H1 (cell line): ENCODE data around the gene MUC22. TPM values are rescaled to one million over a fixed set of nuclear protein-coding genes. Genes with fewer than 3 reads are reported as not detected.

Experiments
- CBX5 ChIP-seq: fragments of 300-800, 300-1000 bp; sonication (generic); IDR thresholded peaks from 2 replicates; pipeline ENCODE4 v1.7.1; 2016; ENCODE audit warnings: antibody characterized with exemption, low read length, low read depth
- EP300 ChIP-seq, 2 experiments: IDR thresholded peaks; 1 replicate in 1 of 2; 2 replicates in 1 of 2; pipeline ENCODE4 v1.6.1; 2011 to 2012; ENCODE audit warnings: low read depth in 2 of 2, low read length in 2 of 2, mild to moderate bottlenecking in 2 of 2, borderline replicate concordance in 1 of 2, inconsistent platforms in 1 of 2, moderate library complexity in 1 of 2
- POU5F1 ChIP-seq: IDR thresholded peaks from 2 replicates; pipeline ENCODE4 v1.6.1; 2011; ENCODE audit warnings: low read depth, mild to moderate bottlenecking, low read length, moderate library complexity
- RAD21 ChIP-seq, 2 experiments: IDR thresholded peaks in 1 of 2; conservative IDR thresholded peaks in 1 of 2; 2 replicates each; pipeline ENCODE4 v1.6.1; 2011; ENCODE audit warnings: low read depth in 2 of 2, low read length in 2 of 2, improper control_type of control experiment in 1 of 2, inconsistent platforms in 1 of 2, mild to moderate bottlenecking in 1 of 2, moderate library complexity in 1 of 2
- RXRA ChIP-seq: IDR thresholded peaks from 2 replicates; pipeline ENCODE4 v1.6.1; 2011; ENCODE audit warnings: low read depth, mild to moderate bottlenecking, low read length, moderate library complexity; ENCODE audit not compliant: insufficient read depth
- SIN3A ChIP-seq, 2 experiments: IDR thresholded peaks in 1 of 2; conservative IDR thresholded peaks in 1 of 2; 2 replicates each; pipeline ENCODE4 v1.6.1; 2011 to 2012; ENCODE audit warnings: low read length in 2 of 2, improper control_type of control experiment in 1 of 2, low read depth in 1 of 2, mild to moderate bottlenecking in 1 of 2
- TEAD4 ChIP-seq: IDR thresholded peaks from 2 replicates; pipeline ENCODE4 v1.6.1; 2012; ENCODE audit warnings: low read depth, low read length, inconsistent platforms, mixed read lengths
- polyA plus RNA-seq, 7 experiments: library from polyadenylated mRNA; depleted of rRNA in 3 of 7; stranded (reverse) in 5 of 7; unstranded in 2 of 7; fragments of >200 nt in 5 of 7; fragments of 200-250 nt in 2 of 7; gene quantifications; 1 replicate in 5 of 7; 2 replicates in 1 of 7; 4 replicates in 1 of 7; pipeline versions ENCODE4 v1.2.1 to v1.2.3, GENCODE V29; 2011 to 2013; ENCODE audit warnings: missing spikeins in 2 of 7, mixed read lengths in 2 of 7
- total RNA-seq: library from RNA; stranded (reverse); fragmentation: NEBNext Ultra II Directional; extraction: Animal tissue kit (Norgen Biotek cat#: 25700); gene quantifications from 2 replicates; pipeline ENCODE4 v1.2.1, GENCODE V29; 2021
- TF ChIP-seq, protein P1 (sequence below): fragments of 300-600 bp; sonication (generic); IDR thresholded peaks from 2 replicates; pipeline ENCODE4 v1.7.1; 2012; ENCODE audit warnings: low read length, moderate library complexity, mild to moderate bottlenecking, inconsistent platforms; ENCODE audit not compliant: insufficient replicate concordance

Gene MUC22
- total and polyA plus RNA-seq, 2 of the 8 experiments (the other 6 are each of a cell fraction or from before 2014, with no cell fraction given), result 0.02 TPM; not detected in 1

DNA sequence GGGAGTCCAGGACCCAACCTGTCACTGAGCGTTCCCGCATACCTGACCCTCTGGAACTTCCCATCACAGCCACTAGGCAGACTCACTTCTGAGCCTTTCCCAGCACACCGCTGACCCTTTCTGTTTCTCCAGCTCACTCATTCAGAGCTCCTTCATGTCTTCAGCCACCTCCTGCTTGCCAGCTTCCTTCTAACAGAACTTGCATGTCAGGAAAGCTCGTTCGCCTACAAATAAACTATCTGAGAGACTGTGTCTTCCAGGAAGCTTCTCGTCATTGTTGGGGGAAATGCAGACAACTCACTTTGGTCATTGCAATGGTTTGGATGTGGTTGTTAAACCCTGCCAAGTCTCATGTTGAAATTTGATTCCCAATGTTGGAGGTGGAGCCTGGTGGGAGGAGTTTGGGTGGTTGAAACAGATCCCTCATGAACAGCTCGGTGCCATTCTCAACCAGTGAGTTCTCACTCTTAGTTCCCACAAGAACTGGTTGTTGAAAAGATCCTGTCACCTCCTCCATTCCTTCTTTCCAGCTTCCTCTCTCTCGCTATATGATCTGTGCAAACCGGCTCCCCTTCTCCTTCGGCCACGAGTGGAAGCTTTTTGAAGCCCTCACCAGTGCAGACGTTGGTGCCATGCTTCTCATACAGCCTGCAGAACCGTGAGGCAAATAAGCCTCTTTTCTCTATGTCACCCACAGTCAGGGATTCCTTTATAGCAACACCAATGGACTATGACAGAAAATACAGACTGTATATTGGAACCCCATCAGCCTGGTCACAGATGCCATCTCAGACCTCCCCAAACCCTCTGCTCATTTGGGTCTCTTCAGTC lies 28.1 kb upstream of the MUC22 start (continued):
- TF ChIP-seq, protein P1, sequence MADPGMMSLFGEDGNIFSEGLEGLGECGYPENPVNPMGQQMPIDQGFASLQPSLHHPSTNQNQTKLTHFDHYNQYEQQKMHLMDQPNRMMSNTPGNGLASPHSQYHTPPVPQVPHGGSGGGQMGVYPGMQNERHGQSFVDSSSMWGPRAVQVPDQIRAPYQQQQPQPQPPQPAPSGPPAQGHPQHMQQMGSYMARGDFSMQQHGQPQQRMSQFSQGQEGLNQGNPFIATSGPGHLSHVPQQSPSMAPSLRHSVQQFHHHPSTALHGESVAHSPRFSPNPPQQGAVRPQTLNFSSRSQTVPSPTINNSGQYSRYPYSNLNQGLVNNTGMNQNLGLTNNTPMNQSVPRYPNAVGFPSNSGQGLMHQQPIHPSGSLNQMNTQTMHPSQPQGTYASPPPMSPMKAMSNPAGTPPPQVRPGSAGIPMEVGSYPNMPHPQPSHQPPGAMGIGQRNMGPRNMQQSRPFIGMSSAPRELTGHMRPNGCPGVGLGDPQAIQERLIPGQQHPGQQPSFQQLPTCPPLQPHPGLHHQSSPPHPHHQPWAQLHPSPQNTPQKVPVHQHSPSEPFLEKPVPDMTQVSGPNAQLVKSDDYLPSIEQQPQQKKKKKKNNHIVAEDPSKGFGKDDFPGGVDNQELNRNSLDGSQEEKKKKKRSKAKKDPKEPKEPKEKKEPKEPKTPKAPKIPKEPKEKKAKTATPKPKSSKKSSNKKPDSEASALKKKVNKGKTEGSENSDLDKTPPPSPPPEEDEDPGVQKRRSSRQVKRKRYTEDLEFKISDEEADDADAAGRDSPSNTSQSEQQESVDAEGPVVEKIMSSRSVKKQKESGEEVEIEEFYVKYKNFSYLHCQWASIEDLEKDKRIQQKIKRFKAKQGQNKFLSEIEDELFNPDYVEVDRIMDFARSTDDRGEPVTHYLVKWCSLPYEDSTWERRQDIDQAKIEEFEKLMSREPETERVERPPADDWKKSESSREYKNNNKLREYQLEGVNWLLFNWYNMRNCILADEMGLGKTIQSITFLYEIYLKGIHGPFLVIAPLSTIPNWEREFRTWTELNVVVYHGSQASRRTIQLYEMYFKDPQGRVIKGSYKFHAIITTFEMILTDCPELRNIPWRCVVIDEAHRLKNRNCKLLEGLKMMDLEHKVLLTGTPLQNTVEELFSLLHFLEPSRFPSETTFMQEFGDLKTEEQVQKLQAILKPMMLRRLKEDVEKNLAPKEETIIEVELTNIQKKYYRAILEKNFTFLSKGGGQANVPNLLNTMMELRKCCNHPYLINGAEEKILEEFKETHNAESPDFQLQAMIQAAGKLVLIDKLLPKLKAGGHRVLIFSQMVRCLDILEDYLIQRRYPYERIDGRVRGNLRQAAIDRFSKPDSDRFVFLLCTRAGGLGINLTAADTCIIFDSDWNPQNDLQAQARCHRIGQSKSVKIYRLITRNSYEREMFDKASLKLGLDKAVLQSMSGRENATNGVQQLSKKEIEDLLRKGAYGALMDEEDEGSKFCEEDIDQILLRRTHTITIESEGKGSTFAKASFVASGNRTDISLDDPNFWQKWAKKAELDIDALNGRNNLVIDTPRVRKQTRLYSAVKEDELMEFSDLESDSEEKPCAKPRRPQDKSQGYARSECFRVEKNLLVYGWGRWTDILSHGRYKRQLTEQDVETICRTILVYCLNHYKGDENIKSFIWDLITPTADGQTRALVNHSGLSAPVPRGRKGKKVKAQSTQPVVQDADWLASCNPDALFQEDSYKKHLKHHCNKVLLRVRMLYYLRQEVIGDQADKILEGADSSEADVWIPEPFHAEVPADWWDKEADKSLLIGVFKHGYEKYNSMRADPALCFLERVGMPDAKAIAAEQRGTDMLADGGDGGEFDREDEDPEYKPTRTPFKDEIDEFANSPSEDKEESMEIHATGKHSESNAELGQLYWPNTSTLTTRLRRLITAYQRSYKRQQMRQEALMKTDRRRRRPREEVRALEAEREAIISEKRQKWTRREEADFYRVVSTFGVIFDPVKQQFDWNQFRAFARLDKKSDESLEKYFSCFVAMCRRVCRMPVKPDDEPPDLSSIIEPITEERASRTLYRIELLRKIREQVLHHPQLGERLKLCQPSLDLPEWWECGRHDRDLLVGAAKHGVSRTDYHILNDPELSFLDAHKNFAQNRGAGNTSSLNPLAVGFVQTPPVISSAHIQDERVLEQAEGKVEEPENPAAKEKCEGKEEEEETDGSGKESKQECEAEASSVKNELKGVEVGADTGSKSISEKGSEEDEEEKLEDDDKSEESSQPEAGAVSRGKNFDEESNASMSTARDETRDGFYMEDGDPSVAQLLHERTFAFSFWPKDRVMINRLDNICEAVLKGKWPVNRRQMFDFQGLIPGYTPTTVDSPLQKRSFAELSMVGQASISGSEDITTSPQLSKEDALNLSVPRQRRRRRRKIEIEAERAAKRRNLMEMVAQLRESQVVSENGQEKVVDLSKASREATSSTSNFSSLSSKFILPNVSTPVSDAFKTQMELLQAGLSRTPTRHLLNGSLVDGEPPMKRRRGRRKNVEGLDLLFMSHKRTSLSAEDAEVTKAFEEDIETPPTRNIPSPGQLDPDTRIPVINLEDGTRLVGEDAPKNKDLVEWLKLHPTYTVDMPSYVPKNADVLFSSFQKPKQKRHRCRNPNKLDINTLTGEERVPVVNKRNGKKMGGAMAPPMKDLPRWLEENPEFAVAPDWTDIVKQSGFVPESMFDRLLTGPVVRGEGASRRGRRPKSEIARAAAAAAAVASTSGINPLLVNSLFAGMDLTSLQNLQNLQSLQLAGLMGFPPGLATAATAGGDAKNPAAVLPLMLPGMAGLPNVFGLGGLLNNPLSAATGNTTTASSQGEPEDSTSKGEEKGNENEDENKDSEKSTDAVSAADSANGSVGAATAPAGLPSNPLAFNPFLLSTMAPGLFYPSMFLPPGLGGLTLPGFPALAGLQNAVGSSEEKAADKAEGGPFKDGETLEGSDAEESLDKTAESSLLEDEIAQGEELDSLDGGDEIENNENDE, result no peak
- no peak for TF ChIP-seq POU5F1
- TF ChIP-seq RXRA, result no peak
- TF ChIP-seq SIN3A (conservative IDR thresholded peaks at IDR 0.05 in 1 of 2, IDR thresholded peaks at IDR 0.05 in 1 of 2; ENCODE audit: low read depth in 1 of 2, low read length in 2 of 2), result peak in 1 of 2 experiments; percentile 22; a peak in 1 of 4 replicates
- no peak for TF ChIP-seq EP300 (IDR thresholded peaks at IDR 0.05; ENCODE audit: borderline replicate concordance in 1 of 2, low read depth in 2 of 2, low read length in 2 of 2)
- TF ChIP-seq TEAD4, result peak; percentile 71
- no peak for TF ChIP-seq CBX5
- peak; percentile 38 to 53; a peak in 3 of 4 replicates for TF ChIP-seq RAD21 (IDR thresholded peaks at IDR 0.05 in 1 of 2, conservative IDR thresholded peaks at IDR 0.05 in 1 of 2; ENCODE audit: low read depth in 2 of 2, low read length in 2 of 2)
